KOPT-K1 (cell line): ENCODE measurements around the gene MAG.

Experiments
- H3K27ac ChIP-seq: fragments of 200-600 bp; sonication (generic); 2 replicates; pipeline ENCODE4 v1.5.1; 2016; ENCODE audit warnings: antibody characterized with exemption, mild to moderate bottlenecking, low read depth, low read length; ENCODE audit not compliant: poor library complexity, severe bottlenecking
- H3K36me3 ChIP-seq: fragments of 200-600 bp; sonication (generic); 2 replicates; pipeline ENCODE4 v1.5.1; 2017; ENCODE audit warnings: antibody characterized with exemption, mild to moderate bottlenecking, low read length, moderate library complexity; ENCODE audit not compliant: insufficient read depth
- H3K9me3 ChIP-seq: fragments of 200-600 bp; sonication (generic); 2 replicates; pipeline ENCODE4 v1.5.1; 2017; ENCODE audit warnings: antibody characterized with exemption, low read length, mild to moderate bottlenecking; ENCODE audit not compliant: insufficient read depth, poor library complexity, severe bottlenecking

Gene MAG

GRCh38 chr19:35332817-35333216 is 40.9 kb downstream of the MAG start:
- Histone ChIP-seq H3K9me3 (no peaks in the 10 kb centered on the region), H3K36me3 (no peaks in the 10 kb centered on the region), H3K27ac (no peak overlapping the region)

DNA sequence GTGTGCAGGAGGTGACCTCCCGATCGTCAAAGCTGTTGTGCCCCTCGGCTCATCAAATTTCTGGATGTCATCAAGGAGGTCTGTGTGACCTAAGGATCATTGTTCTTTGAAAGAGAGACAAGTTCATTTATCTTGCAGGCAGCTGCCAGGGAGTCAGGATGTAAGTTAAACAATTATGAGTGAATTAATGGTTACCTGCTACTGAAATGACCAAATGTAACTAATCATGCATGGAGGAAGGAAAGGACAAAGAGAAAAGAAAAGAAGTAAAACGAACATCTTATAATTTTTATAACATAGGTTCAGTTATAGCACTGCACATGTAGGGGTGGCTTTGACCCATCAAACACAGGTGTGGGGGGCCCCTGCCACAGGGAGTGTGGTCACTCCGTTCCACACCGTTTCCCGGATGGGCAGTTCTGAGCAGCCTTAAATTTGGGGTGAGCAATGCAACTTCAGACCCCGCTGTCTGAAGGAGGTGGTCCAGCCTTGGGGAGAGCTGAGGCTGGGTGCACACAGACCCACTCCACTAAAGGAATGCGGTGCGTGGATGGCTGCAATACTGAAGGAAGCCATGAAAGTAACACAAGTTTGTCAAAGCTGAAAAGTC is 42.3 kb downstream of the MAG start:
- Histone ChIP-seq H3K36me3 (no peaks in the 10 kb centered on the region), H3K9me3 (no peaks in the 10 kb centered on the region), H3K27ac (no peak overlapping the region)

- H3K36me3 ChIP-seq: no peaks in the 10 kb centered on the region
- no peaks in the 10 kb centered on the region for H3K9me3 ChIP-seq
These were observed 44.4 kb downstream of the MAG start for GRCh38 chr19:35336166-35336955.

GRCh38 chr19:35337097-35337983 is 45.4 kb downstream of the MAG start:
- no peaks in the 10 kb centered on the region for H3K9me3 ChIP-seq
- no peak overlapping the region for H3K27ac ChIP-seq
- no peaks in the 10 kb centered on the region for H3K36me3 ChIP-seq

More at GRCh38 chr19:35336166-35336955, 44.4 kb downstream of the MAG start:
- H3K27ac ChIP-seq: no peak overlapping the region

GRCh38 chr19:35337984-35338296 is 46.0 kb downstream of the MAG start:
- Histone ChIP-seq H3K9me3 (no peaks in the 10 kb centered on the region), H3K36me3 (no peaks in the 10 kb centered on the region), H3K27ac (no peak overlapping the region)

- Histone ChIP-seq H3K9me3 (no peaks in the 10 kb centered on the region), H3K27ac (no peak overlapping the region), H3K36me3 (no peaks in the 10 kb centered on the region)
These were observed 48.5 kb downstream of the MAG start for GRCh38 chr19:35340431-35340830.

- H3K27ac ChIP-seq: no peak overlapping the region
- no peaks in the 10 kb centered on the region for H3K9me3 ChIP-seq
- no peaks in the 10 kb centered on the region for H3K36me3 ChIP-seq
These were observed 49.0 kb downstream of the MAG start for GRCh38 chr19:35341006-35341405.

- Histone ChIP-seq H3K36me3 (no peaks in the 10 kb centered on the region), H3K27ac (no peak overlapping the region), H3K9me3 (no peaks in the 10 kb centered on the region)
These were observed 49.7 kb downstream of the MAG start for GRCh38 chr19:35341565-35342225.

- Histone ChIP-seq H3K27ac (no peak overlapping the region), H3K9me3 (no peaks in the 10 kb centered on the region), H3K36me3 (no peaks in the 10 kb centered on the region)
These were observed 50.5 kb downstream of the MAG start for GRCh38 chr19:35342430-35342829.

DNA sequence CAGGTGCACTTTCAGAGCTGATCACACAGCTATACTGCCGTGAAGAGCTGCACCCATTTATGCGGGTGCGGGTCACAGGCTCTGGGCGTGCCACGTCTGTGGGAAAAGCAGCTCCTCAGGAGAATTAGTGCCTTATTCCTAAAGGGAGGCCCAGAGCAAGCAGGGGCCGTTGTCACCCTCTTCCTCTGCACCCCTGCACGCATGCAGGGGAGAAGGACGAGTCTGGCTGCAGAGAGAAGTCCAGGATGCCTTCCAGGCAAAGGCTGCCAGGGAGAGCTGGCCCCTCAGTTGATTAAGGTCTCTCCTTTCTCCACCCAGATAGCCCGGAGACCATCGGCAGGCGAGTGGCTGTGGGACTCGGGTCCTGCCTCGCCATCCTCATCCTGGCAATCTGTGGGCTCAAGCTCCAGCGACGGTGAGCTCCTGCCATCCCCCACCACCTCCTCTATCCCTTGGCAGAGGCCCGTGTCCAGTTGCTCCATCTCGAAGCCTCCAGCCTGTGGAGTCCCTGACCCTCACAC is 52.6 kb downstream of the MAG start:
- Histone ChIP-seq H3K36me3 (no peaks in the 10 kb centered on the region), H3K9me3 (no peaks in the 10 kb centered on the region), H3K27ac (no peak overlapping the region)

DNA sequence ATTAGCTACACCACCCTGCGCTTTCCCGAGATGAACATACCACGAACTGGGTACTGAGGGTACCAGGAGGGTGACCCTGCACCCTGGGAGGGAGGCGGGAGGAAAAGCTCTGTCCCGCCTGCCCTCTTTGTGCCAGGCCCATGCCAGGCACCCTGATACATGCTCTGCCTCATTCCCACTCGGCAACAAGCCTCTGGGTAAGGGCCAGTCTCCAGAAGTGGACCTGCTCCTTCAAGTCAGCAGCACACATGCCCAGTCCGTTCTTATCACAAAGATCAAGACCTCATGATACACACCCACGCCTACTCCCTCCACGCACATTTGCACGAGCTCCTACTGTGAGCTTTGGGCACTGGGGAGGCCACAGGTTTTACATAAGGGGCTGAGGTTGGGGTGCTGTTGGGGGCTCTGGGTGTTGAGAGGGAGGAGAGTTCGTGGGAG is 53.7 kb downstream of the MAG start:
- Histone ChIP-seq H3K27ac (no peak overlapping the region), H3K9me3 (no peaks in the 10 kb centered on the region), H3K36me3 (no peaks in the 10 kb centered on the region)

GRCh38 chr19:35346193-35347052 is 54.5 kb downstream of the MAG start:
- H3K36me3 ChIP-seq: no peaks in the 10 kb centered on the region
- no peaks in the 10 kb centered on the region for H3K9me3 ChIP-seq
- no peak overlapping the region for H3K27ac ChIP-seq

DNA sequence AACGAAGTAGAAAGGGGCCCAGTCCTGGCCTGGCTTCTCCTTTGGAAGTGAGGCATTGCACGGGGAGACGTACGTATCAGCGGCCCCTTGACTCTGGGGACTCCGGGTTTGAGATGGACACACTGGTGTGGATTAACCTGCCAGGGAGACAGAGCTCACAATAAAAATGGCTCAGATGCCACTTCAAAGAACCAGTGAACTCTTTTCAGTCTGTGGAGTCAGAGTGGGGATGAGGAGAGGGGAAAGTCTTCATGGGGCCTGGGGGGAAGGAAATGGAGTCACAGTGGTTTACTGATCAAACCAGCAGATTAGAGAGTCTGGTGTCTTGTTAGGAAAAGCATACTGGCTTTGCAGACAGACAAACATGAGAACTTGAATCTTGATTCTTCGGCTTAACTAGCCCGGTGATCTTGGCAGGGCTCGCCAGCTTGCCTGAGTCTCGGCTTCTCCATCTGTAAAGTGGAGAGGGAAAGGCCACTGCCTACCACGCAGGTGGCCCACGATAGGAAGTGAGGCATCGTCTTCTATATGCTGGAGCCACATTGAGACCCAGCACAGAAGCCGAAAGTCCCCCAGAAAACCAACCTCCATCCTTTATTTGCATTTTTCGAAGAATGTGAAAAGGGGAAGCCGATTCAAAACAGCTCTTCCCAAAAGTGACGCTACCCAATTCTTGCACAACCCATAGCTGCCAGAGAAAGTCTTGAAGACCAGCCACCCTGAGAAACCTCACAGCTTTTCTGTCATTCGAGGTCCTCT is 55.4 kb downstream of the MAG start, which contains the start of gene FFAR1:
FFAR1 (plus strand) TSS at position 732 of the 759 bp plus-strand sequence. CDS start 3,650 bp downstream, outside the sequence.
- no peaks in the 10 kb centered on the region for H3K9me3 ChIP-seq
- H3K36me3 ChIP-seq: no peaks in the 10 kb centered on the region
- H3K27ac ChIP-seq: no peak within 1 kb of the TSS
